GM19193 (cell line): ENCODE data around the gene PAIP2B.

ENCODE experiments used
- POLR2A ChIP-seq: IDR thresholded peaks from 4 replicates; pipeline ENCODE4 v1.6.1; 2011; ENCODE audit not compliant: insufficient read depth, insufficient read length; ENCODE audit errors: extremely low read depth

The PAIP2B gene

GRCh38 chr2:71133603-71134002, 93.3 kb downstream of the PAIP2B start:
- TF ChIP-seq POLR2A: no peak
